Neural cell (in vitro differentiated cells): ENCODE measurements around the gene C20orf144. TPM values are rescaled to one million over a fixed set of nuclear protein-coding genes. Genes with fewer than 3 reads are reported as not detected.

Experiments used
- H2AFZ ChIP-seq: fragments of 200-600, 300-800 bp; sonication (generic), shearing (Covaris generic); 2 replicates; pipeline ENCODE4 v1.6.0; 2014; ENCODE audit warnings: low read depth, mild to moderate bottlenecking, antibody characterized with exemption, low read length, moderate library complexity
- H3F3A ChIP-seq: fragments of 200-600 bp; shearing (Covaris generic); 2 replicates; pipeline ENCODE4 v1.6.1; 2016; ENCODE audit warnings: mild to moderate bottlenecking, moderate library complexity, mixed read lengths, antibody characterized with exemption, low read length; ENCODE audit not compliant: insufficient read depth, poor library complexity, severe bottlenecking
- H3K27ac ChIP-seq: fragments of 200-600, 300-800 bp; sonication (generic), shearing (Covaris generic); 2 replicates; pipeline ENCODE4 v1.5.1; 2014; ENCODE audit warnings: mild to moderate bottlenecking, low read length, moderate library complexity
- H3K27me3 ChIP-seq: fragments of 300-800, 200-600 bp; sonication (generic), shearing (Covaris generic); 2 replicates; pipeline ENCODE4 v1.6.0; 2014; ENCODE audit warnings: mild to moderate bottlenecking, low read depth, low read length, moderate library complexity; ENCODE audit not compliant: insufficient read depth
- H3K36me3 ChIP-seq: fragments of 300-800, 200-600 bp; sonication (generic), shearing (Covaris generic); 2 replicates; pipeline ENCODE4 v1.5.1; 2014; ENCODE audit warnings: mild to moderate bottlenecking, antibody characterized with exemption, low read length, moderate library complexity; ENCODE audit not compliant: insufficient read depth
- H3K4me2 ChIP-seq: fragments of 300-800, 200-600 bp; sonication (generic), shearing (Covaris generic); 2 replicates; pipeline ENCODE4 v1.6.0; 2014; ENCODE audit warnings: mild to moderate bottlenecking, low read length
- H3K4me3 ChIP-seq: fragments of 300-800, 200-600 bp; sonication (generic), shearing (Covaris generic); 2 replicates; pipeline ENCODE4 v1.5.1; 2014; ENCODE audit warnings: mild to moderate bottlenecking, low read length, moderate library complexity
- H3K79me2 ChIP-seq: fragments of 200-600 bp; shearing (Covaris generic); replicated peaks from 2 replicates; pipeline ENCODE4 v1.6.0; 2014; ENCODE audit warnings: mild to moderate bottlenecking, low read length, moderate library complexity; ENCODE audit not compliant: insufficient read depth
- H3K9ac ChIP-seq: fragments of 300-800, 200-600 bp; sonication (generic), shearing (Covaris generic); 2 replicates; pipeline ENCODE4 v1.6.1; 2016; ENCODE audit warnings: mild to moderate bottlenecking, low read length, mixed read lengths
- H3K9me2 ChIP-seq: fragments of 200-600 bp; shearing (Covaris generic); 2 replicates; pipeline ENCODE4 v1.6.1; 2016; ENCODE audit warnings: mild to moderate bottlenecking, low read length, mixed read lengths; ENCODE audit not compliant: insufficient read depth
- H3K9me3 ChIP-seq: fragments of 200-600, 300-800 bp; sonication (generic), shearing (Covaris generic); 2 replicates; pipeline ENCODE4 v1.6.1; 2016; ENCODE audit warnings: mild to moderate bottlenecking, mixed run types, low read length, moderate library complexity, mixed read lengths
- H4K20me1 ChIP-seq: fragments of 200-600 bp; shearing (Covaris generic); 2 replicates; pipeline ENCODE4 v1.6.1; 2016; ENCODE audit warnings: mild to moderate bottlenecking, mixed run types; ENCODE audit not compliant: insufficient read depth
- CTCF ChIP-seq: fragments of 450-650 bp; IDR thresholded peaks from 2 replicates; pipeline ENCODE4 v1.5.1; 2014; ENCODE audit warnings: antibody characterized with exemption, mild to moderate bottlenecking, moderate library complexity; ENCODE audit not compliant: poor library complexity, severe bottlenecking
- EZH2 ChIP-seq: fragments of 200-600, 300-800 bp; shearing (Covaris generic), sonication (generic); IDR thresholded peaks from 2 replicates; pipeline ENCODE4 v1.6.1; 2014; ENCODE audit warnings: antibody characterized with exemption, low read length, borderline replicate concordance, mild to moderate bottlenecking; ENCODE audit not compliant: insufficient read depth, poor library complexity, severe bottlenecking
- MXI1 ChIP-seq: fragments of 450-650 bp; conservative IDR thresholded peaks from 2 replicates; pipeline ENCODE4 v1.6.1; 2014; ENCODE audit warnings: antibody characterized with exemption, mild to moderate bottlenecking; ENCODE audit not compliant: poor library complexity, severe bottlenecking
- POLR2AphosphoS5 ChIP-seq: IDR thresholded peaks from 2 replicates; pipeline ENCODE4 v1.6.1; 2012
- REST ChIP-seq: IDR thresholded peaks from 2 replicates; pipeline ENCODE4 v1.6.1; 2012; ENCODE audit warnings: borderline replicate concordance
- SMC3 ChIP-seq: fragments of 450-650 bp; conservative IDR thresholded peaks from 2 replicates; pipeline ENCODE4 v1.6.1; 2014; ENCODE audit warnings: antibody characterized with exemption, mild to moderate bottlenecking, moderate library complexity; ENCODE audit not compliant: poor library complexity
- TAF1 ChIP-seq: IDR thresholded peaks from 2 replicates; pipeline ENCODE4 v1.6.1; 2012; ENCODE audit warnings: low read depth
- polyA plus RNA-seq: library from polyadenylated mRNA; depleted of rRNA; stranded (reverse); fragments of >200 nt; gene quantifications from 2 replicates; pipeline ENCODE4 v1.2.3, GENCODE V29; 2014

C20orf144 gene
- polyA plus RNA-seq, 1 donor from 2014 or later = not detected

GRCh38 chr20:33676652-33677645, 14.8 kb downstream of the C20orf144 start:
- no peak overlapping the region for H3K4me2 ChIP-seq
- no peaks in the 10 kb centered on the region for H3K36me3 ChIP-seq
- no peaks in the 10 kb centered on the region for H3K9me2 ChIP-seq
- no peaks in the 10 kb centered on the region for H4K20me1 ChIP-seq
- H2AFZ ChIP-seq = no peak overlapping the region
- no peak overlapping the region for H3K27ac ChIP-seq
- H3F3A ChIP-seq = peaks cover 4% of the 10 kb centered on the region
- H3K9ac ChIP-seq = no peak overlapping the region
- no peak for TF ChIP-seq REST
- no peak for TF ChIP-seq TAF1
- no peaks in the 10 kb centered on the region for H3K79me2 ChIP-seq
- H3K9me3 ChIP-seq = no peaks in the 10 kb centered on the region
- H3K27me3 ChIP-seq = no peaks in the 10 kb centered on the region
- H3K4me3 ChIP-seq = no peak overlapping the region

GRCh38 chr20:33677991-33678702, 16.0 kb downstream of the C20orf144 start:
- Histone ChIP-seq H3K4me2 (no peak overlapping the region), H3K9ac (no peak overlapping the region), H3K9me2 (no peaks in the 10 kb centered on the region), H3K36me3 (no peaks in the 10 kb centered on the region), H2AFZ (no peak overlapping the region), H4K20me1 (no peaks in the 10 kb centered on the region), H3K4me3 (no peak overlapping the region), H3K9me3 (no peaks in the 10 kb centered on the region), H3K27me3 (no peaks in the 10 kb centered on the region), H3K27ac (no peak overlapping the region), H3F3A (peaks cover 4% of the 10 kb centered on the region), H3K79me2 (peaks cover 5% of the 10 kb centered on the region)
- no peak for TF ChIP-seq POLR2AphosphoS5
- TF ChIP-seq SMC3 = no peak

GRCh38 chr20:33679758-33680485, 17.8 kb downstream of the C20orf144 start:
- Histone ChIP-seq H2AFZ (no peak overlapping the region), H3K27me3 (no peaks in the 10 kb centered on the region), H3K27ac (no peak overlapping the region), H3K79me2 (peaks cover 10% of the 10 kb centered on the region), H4K20me1 (no peaks in the 10 kb centered on the region), H3F3A (no peaks in the 10 kb centered on the region), H3K4me2 (no peak overlapping the region), H3K4me3 (no peak overlapping the region), H3K36me3 (no peaks in the 10 kb centered on the region), H3K9me3 (no peaks in the 10 kb centered on the region), H3K9ac (no peak overlapping the region), H3K9me2 (no peaks in the 10 kb centered on the region)
- TF ChIP-seq SMC3 (no peak), MXI1 (no peak), CTCF (no peak), EZH2 (no peak), TAF1 (no peak), POLR2AphosphoS5 (no peak)
